PC-9 (cell line): ENCODE measurements around the gene SLC30A7.

Experiments
- CTCF ChIP-seq: fragments of 200-600 bp; sonication (generic); conservative IDR thresholded peaks from 2 replicates; pipeline ENCODE4 v1.6.1; 2017; ENCODE audit warnings: mixed run types, antibody characterized with exemption, mild to moderate bottlenecking, moderate library complexity
- EZH2 ChIP-seq: fragments of 200-600 bp; sonication (generic); IDR thresholded peaks from 2 replicates; pipeline ENCODE4 v1.8.0; 2017; ENCODE audit warnings: antibody characterized with exemption, low read depth

- no peak for TF ChIP-seq CTCF
- no peak for TF ChIP-seq EZH2
Measured at GRCh38 chr1:100847361-100848082, 48.4 kb upstream of the SLC30A7 start.
